ENCODE results near the gene AMBRA1.

DNA sequence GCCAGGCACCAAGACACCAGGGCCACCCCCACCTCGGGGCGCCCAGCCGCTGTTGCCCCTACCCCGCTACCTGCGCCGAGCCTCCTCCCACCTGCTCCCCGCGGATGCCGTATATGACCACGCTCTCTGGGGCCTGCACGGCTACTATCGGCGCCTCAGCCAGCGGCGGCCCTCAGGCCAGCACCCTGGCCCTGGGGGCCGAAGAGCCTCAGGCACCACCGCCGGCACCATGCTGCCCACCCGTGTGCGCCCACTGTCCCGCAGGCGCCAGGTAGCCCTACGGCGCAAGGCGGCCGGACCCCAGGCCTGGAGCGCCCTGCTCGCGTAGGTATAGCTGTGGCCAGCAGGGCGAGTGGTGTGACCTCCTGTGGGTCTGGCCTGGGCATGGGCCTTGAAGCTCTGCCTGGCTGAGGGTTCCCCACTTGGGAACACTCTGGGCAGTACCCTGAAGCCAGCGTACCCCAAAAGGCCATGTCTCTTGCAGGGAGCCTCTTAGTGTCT lies 227.1 kb downstream of the AMBRA1 start:
- TF ChIP-seq, protein P1, sequence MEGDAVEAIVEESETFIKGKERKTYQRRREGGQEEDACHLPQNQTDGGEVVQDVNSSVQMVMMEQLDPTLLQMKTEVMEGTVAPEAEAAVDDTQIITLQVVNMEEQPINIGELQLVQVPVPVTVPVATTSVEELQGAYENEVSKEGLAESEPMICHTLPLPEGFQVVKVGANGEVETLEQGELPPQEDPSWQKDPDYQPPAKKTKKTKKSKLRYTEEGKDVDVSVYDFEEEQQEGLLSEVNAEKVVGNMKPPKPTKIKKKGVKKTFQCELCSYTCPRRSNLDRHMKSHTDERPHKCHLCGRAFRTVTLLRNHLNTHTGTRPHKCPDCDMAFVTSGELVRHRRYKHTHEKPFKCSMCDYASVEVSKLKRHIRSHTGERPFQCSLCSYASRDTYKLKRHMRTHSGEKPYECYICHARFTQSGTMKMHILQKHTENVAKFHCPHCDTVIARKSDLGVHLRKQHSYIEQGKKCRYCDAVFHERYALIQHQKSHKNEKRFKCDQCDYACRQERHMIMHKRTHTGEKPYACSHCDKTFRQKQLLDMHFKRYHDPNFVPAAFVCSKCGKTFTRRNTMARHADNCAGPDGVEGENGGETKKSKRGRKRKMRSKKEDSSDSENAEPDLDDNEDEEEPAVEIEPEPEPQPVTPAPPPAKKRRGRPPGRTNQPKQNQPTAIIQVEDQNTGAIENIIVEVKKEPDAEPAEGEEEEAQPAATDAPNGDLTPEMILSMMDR (IDR thresholded peaks at IDR 0.05; ENCODE audit: extremely low read depth in 1 of 2, insufficient read depth in 1 of 2, low read depth in 1 of 2, low read length in 2 of 2) = no peak
- TF ChIP-seq POLR2A (IDR thresholded peaks at IDR 0.05; ENCODE audit: low read depth, low read length) (no peak), POLR2AphosphoS5 (IDR thresholded peaks at IDR 0.05; ENCODE audit: insufficient read depth, low read depth, low read length) (no peak), MYC (IDR thresholded peaks at IDR 0.05; ENCODE audit: low read depth, low read length) (no peak), EZH2 (IDR thresholded peaks at IDR 0.05; ENCODE audit: borderline replicate concordance, low read depth, low read length, severe bottlenecking) (no peak)
- TF ChIP-seq, protein P2, sequence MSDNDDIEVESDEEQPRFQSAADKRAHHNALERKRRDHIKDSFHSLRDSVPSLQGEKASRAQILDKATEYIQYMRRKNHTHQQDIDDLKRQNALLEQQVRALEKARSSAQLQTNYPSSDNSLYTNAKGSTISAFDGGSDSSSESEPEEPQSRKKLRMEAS (IDR thresholded peaks at IDR 0.05; ENCODE audit: insufficient read depth, insufficient read length) = no peak
